HEK293 (cell line): ENCODE results near the gene PIP5K1B.

ENCODE experiments used
- HOXD13 ChIP-seq: sonication (generic); formaldehyde crosslinking; IDR thresholded peaks from 2 replicates; pipeline ENCODE4 v1.8.0; 2022; ENCODE audit warnings: missing genetic modification reagents, borderline replicate concordance
- ZBTB7A ChIP-seq: fragments of 450-650 bp; formaldehyde crosslinking; IDR thresholded peaks from 2 replicates; pipeline ENCODE4 v1.5.1; 2016; ENCODE audit warnings: low read depth, missing biosample characterization, missing genetic modification characterization
- ZNF426 ChIP-seq: fragments of 450-650 bp; formaldehyde crosslinking; IDR thresholded peaks from 2 replicates; pipeline ENCODE4 v1.5.1; 2017; ENCODE audit warnings: missing biosample characterization, missing genetic modification characterization, mild to moderate bottlenecking, inconsistent platforms, moderate library complexity
- TF ChIP-seq, protein P1 (sequence below): fragments of 450-650 bp; formaldehyde crosslinking; IDR thresholded peaks from 2 replicates; pipeline ENCODE4 v1.5.1; 2016; ENCODE audit warnings: missing biosample characterization, missing genetic modification characterization
- TF ChIP-seq, protein P2 (sequence below): fragments of 450-650 bp; formaldehyde crosslinking; IDR thresholded peaks from 2 replicates; pipeline ENCODE4 v1.5.1; 2016; ENCODE audit warnings: missing biosample characterization, missing genetic modification characterization
- TF ChIP-seq, protein P3 (sequence below): fragments of 450-650 bp; formaldehyde crosslinking; conservative IDR thresholded peaks from 2 replicates; pipeline ENCODE4 v1.5.1; 2016; ENCODE audit warnings: low read depth, missing biosample characterization, missing genetic modification characterization

DNA sequence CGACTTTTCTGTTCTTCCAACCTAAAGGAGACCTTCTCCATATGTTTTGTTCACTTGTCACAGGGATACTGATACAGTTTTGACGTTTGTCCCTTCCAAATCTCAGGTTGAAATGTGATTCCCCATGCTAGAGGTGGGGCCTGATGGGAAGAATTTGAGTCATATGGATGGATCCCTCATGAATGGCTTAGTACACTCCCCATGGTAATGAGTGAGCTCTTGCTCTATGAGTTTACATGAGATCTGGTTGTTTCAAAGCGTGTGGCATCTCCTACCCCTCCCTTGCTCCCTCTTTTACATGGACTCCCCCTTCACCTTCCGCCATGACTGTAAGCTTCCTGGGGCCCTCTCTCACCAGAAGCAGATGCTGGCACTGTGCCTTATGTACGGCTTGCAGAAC is 6.9 kb downstream of the PIP5K1B start:
- TF ChIP-seq, protein P1, sequence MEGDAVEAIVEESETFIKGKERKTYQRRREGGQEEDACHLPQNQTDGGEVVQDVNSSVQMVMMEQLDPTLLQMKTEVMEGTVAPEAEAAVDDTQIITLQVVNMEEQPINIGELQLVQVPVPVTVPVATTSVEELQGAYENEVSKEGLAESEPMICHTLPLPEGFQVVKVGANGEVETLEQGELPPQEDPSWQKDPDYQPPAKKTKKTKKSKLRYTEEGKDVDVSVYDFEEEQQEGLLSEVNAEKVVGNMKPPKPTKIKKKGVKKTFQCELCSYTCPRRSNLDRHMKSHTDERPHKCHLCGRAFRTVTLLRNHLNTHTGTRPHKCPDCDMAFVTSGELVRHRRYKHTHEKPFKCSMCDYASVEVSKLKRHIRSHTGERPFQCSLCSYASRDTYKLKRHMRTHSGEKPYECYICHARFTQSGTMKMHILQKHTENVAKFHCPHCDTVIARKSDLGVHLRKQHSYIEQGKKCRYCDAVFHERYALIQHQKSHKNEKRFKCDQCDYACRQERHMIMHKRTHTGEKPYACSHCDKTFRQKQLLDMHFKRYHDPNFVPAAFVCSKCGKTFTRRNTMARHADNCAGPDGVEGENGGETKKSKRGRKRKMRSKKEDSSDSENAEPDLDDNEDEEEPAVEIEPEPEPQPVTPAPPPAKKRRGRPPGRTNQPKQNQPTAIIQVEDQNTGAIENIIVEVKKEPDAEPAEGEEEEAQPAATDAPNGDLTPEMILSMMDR (tag by site-specific recombination) = no peak
- TF ChIP-seq, protein P2, sequence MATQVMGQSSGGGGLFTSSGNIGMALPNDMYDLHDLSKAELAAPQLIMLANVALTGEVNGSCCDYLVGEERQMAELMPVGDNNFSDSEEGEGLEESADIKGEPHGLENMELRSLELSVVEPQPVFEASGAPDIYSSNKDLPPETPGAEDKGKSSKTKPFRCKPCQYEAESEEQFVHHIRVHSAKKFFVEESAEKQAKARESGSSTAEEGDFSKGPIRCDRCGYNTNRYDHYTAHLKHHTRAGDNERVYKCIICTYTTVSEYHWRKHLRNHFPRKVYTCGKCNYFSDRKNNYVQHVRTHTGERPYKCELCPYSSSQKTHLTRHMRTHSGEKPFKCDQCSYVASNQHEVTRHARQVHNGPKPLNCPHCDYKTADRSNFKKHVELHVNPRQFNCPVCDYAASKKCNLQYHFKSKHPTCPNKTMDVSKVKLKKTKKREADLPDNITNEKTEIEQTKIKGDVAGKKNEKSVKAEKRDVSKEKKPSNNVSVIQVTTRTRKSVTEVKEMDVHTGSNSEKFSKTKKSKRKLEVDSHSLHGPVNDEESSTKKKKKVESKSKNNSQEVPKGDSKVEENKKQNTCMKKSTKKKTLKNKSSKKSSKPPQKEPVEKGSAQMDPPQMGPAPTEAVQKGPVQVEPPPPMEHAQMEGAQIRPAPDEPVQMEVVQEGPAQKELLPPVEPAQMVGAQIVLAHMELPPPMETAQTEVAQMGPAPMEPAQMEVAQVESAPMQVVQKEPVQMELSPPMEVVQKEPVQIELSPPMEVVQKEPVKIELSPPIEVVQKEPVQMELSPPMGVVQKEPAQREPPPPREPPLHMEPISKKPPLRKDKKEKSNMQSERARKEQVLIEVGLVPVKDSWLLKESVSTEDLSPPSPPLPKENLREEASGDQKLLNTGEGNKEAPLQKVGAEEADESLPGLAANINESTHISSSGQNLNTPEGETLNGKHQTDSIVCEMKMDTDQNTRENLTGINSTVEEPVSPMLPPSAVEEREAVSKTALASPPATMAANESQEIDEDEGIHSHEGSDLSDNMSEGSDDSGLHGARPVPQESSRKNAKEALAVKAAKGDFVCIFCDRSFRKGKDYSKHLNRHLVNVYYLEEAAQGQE (tag by site-specific recombination) = no peak
- TF ChIP-seq ZBTB7A (tag by site-specific recombination) (no peak), ZNF426 (no peak), HOXD13 (CRISPR knock-in tag) (no peak)
- TF ChIP-seq, protein P3, sequence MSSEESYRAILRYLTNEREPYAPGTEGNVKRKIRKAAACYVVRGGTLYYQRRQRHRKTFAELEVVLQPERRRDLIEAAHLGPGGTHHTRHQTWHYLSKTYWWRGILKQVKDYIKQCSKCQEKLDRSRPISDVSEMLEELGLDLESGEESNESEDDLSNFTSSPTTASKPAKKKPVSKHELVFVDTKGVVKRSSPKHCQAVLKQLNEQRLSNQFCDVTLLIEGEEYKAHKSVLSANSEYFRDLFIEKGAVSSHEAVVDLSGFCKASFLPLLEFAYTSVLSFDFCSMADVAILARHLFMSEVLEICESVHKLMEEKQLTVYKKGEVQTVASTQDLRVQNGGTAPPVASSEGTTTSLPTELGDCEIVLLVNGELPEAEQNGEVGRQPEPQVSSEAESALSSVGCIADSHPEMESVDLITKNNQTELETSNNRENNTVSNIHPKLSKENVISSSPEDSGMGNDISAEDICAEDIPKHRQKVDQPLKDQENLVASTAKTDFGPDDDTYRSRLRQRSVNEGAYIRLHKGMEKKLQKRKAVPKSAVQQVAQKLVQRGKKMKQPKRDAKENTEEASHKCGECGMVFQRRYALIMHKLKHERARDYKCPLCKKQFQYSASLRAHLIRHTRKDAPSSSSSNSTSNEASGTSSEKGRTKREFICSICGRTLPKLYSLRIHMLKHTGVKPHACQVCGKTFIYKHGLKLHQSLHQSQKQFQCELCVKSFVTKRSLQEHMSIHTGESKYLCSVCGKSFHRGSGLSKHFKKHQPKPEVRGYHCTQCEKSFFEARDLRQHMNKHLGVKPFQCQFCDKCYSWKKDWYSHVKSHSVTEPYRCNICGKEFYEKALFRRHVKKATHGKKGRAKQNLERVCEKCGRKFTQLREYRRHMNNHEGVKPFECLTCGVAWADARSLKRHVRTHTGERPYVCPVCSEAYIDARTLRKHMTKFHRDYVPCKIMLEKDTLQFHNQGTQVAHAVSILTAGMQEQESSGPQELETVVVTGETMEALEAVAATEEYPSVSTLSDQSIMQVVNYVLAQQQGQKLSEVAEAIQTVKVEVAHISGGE (tag by site-specific recombination) = no peak
